Esophagus muscularis mucosa (tissue), 4 donors: Measurements from ENCODE around the gene B3GALT4.

Source experiments
- EP300 ChIP-seq: sonication (generic); formaldehyde crosslinking; IDR thresholded peaks from one replicate; pipeline ENCODE4 v1.6.1; 2017; ENCODE audit warnings: antibody characterized with exemption
- POLR2A ChIP-seq: fragments of 450-650 bp; IDR thresholded peaks from one replicate; pipeline ENCODE4 v1.6.1; 2017; ENCODE audit warnings: antibody characterized with exemption, moderate library complexity, mild to moderate bottlenecking, low read depth
- TF ChIP-seq, protein P1 (sequence below), 3 experiments: fragments of 200-600 bp in 2 of 3; fragments of 450-650 bp in 1 of 3; sonication (generic) in 2 of 3; IDR thresholded peaks; one replicate each; pipeline ENCODE4 v1.5.1; 2017 to 2019; ENCODE audit warnings: antibody characterized with exemption in 3 of 3, mild to moderate bottlenecking in 2 of 3, moderate library complexity in 1 of 3

GRCh38 chr6:33272275-33273128 lies 4.4 kb upstream of the B3GALT4 start:
- TF ChIP-seq, protein P1, sequence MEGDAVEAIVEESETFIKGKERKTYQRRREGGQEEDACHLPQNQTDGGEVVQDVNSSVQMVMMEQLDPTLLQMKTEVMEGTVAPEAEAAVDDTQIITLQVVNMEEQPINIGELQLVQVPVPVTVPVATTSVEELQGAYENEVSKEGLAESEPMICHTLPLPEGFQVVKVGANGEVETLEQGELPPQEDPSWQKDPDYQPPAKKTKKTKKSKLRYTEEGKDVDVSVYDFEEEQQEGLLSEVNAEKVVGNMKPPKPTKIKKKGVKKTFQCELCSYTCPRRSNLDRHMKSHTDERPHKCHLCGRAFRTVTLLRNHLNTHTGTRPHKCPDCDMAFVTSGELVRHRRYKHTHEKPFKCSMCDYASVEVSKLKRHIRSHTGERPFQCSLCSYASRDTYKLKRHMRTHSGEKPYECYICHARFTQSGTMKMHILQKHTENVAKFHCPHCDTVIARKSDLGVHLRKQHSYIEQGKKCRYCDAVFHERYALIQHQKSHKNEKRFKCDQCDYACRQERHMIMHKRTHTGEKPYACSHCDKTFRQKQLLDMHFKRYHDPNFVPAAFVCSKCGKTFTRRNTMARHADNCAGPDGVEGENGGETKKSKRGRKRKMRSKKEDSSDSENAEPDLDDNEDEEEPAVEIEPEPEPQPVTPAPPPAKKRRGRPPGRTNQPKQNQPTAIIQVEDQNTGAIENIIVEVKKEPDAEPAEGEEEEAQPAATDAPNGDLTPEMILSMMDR (IDR thresholded peaks at IDR 0.05): no peak
- TF ChIP-seq POLR2A: no peak
- no peak for TF ChIP-seq EP300
